ENCODE data around the gene KDM4B. TPM values are rescaled to one million over a fixed set of nuclear protein-coding genes. Genes with fewer than 3 reads are reported as not detected.

KDM4B gene
- total and polyA plus RNA-seq, 3 donors from 2014 or later = 33.3 to 72.7 (median 67.7) TPM

DNA sequence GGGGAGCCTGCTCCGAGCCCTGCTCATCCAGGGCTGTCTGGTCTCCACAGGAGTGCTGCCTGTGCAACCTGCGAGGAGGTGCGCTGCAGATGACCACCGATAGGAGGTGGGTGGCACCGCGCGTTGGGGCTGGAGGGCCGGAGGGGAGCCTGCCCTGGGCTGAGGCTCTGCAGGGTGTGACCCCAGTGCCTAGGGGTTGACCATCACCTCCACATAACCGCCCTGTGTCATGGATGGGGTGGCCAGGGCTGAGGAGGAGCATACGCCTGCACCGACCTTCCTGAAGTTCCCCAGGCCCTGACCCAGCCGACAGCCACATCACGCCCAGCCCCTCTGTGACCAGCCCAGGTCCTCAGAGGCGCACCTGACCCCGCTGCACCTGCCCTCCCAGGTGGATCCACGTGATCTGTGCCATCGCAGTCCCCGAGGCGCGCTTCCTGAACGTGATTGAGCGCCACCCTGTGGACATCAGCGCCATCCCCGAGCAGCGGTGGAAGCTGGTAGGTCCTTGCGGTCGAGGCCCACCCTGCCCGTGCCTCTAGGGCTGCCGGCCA, 168.7 kb downstream of the KDM4B start:
- DNase-seq = no peak
- Histone ChIP-seq H3K4me1 (peaks cover 12% of the 10 kb centered on the region), H3K9me3 (no peaks in the 10 kb centered on the region), H3K36me3 (ENCODE audit: low read depth, missing control alignments) (no peaks in the 10 kb centered on the region), H3K27ac (no peak overlapping the region), H3K27me3 (no peaks in the 10 kb centered on the region), H3K4me3 (no peak overlapping the region)
- intact Hi-C loops (cut with DNase I; ENCODE audit: low total_unique reads) = no loop called here
- TF ChIP-seq, protein P1, sequence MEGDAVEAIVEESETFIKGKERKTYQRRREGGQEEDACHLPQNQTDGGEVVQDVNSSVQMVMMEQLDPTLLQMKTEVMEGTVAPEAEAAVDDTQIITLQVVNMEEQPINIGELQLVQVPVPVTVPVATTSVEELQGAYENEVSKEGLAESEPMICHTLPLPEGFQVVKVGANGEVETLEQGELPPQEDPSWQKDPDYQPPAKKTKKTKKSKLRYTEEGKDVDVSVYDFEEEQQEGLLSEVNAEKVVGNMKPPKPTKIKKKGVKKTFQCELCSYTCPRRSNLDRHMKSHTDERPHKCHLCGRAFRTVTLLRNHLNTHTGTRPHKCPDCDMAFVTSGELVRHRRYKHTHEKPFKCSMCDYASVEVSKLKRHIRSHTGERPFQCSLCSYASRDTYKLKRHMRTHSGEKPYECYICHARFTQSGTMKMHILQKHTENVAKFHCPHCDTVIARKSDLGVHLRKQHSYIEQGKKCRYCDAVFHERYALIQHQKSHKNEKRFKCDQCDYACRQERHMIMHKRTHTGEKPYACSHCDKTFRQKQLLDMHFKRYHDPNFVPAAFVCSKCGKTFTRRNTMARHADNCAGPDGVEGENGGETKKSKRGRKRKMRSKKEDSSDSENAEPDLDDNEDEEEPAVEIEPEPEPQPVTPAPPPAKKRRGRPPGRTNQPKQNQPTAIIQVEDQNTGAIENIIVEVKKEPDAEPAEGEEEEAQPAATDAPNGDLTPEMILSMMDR (IDR thresholded peaks at IDR 0.05) = peak in 1 of 3 experiments; percentile 2
- no peak for TF ChIP-seq POLR2A (IDR thresholded peaks at IDR 0.05)
- 80 to 94% methylated on average over 7 to 27 of the region's 29 CpGs for WGBS, 2 donors

DNA sequence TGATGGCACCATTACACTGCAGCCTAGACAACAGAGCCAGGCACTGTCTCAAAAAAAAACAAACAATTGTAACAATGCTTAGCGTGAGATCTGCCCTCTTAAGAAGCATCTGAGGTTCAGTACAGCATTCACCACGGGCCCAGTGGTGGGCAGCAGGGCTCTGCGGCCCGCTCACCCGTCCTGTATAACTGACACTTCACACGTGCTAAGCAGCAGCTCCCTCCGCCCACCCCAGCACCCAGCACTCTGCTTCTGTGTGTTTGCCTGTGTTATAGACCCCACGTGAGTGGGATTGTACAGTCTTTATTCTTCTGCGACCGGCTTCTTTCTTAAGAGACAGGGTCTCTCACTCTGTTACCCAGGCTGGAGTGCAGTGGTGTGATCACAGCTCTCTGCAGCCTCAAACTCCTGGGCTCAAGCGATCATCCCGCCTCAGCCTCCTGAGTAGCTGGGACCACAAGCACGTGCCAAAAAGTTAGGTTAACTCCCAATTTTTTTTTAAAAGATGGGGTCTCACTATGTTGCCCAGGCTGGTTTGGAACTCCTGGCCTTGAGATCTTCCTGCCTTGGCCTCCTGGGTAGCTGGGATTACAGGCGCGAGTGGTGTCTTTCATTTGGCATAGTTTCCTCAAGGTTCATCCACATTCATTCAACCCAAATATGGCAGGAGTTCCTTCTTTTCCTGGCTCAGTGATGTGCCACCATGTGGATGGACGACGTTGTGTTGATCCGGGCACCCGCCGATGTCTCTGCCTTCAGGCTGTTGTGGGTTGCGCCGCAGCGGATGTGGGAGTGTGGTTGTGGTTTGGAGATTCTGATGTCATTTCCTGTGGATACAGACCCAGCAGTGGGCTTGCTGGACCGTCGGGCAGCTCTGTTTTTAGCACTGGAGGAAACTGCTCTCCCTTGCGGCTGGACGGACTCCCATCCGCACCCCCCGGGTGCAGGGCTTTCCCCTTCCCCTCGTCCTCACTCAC, 170.0 kb downstream of the KDM4B start:
- 90% methylated on average over 29 to 30 of the region's 30 CpGs for whole genome bisulfite sequencing, 2 donors
- H3K4me3 ChIP-seq = no peak overlapping the region
- no peaks in the 10 kb centered on the region for H3K36me3 ChIP-seq (ENCODE audit: low read depth, missing control alignments)
- H3K4me1 ChIP-seq = peaks cover 11% of the 10 kb centered on the region
- no peaks in the 10 kb centered on the region for H3K27me3 ChIP-seq
- no peak overlapping the region for H3K27ac ChIP-seq
- no peaks in the 10 kb centered on the region for H3K9me3 ChIP-seq
- no peak for TF ChIP-seq POLR2A (IDR thresholded peaks at IDR 0.05)
- TF ChIP-seq, protein P1 (IDR thresholded peaks at IDR 0.05) = no peak
- no peak for DNase-seq
- intact Hi-C loops (cut with DNase I; ENCODE audit: low total_unique reads) = no loop called here

DNA sequence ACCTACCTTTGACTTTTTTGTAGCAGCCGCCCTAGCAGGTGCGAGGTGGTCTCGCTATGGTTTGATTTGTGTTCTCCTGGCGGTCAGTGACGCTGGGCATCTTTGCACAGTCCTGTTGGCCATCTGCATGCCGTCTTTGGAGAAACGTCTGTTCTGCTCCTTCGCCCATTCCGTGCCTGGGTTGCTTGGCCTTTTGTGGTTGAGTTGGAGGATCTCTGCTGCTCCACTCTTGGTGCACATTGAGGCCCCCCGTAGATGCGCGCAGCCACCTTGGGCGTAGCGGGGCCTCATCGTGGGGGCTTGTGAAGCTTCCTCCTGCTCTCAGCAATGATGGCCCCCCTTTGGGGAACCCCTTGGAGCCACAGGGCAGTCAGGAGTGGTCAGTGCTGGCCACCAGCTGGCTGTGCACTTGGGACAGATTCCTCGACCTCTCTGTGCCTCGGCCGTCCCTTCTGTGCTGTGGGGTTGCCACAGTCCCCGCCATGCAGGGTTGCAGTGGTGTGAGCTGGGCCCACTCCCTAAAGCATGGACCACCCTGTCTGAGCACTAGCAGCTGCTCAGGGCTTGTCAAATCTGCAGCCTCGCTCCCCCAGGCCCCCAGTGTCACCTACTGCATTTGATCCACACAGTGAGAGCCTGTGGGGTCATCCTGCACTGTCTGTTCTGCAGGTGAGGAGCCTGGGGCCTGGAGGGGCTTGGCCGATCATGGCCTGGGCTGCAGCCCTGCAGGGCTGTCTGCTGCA, 170.8 kb downstream of the KDM4B start:
- H3K36me3 ChIP-seq (ENCODE audit: low read depth, missing control alignments) = no peaks in the 10 kb centered on the region

DNA sequence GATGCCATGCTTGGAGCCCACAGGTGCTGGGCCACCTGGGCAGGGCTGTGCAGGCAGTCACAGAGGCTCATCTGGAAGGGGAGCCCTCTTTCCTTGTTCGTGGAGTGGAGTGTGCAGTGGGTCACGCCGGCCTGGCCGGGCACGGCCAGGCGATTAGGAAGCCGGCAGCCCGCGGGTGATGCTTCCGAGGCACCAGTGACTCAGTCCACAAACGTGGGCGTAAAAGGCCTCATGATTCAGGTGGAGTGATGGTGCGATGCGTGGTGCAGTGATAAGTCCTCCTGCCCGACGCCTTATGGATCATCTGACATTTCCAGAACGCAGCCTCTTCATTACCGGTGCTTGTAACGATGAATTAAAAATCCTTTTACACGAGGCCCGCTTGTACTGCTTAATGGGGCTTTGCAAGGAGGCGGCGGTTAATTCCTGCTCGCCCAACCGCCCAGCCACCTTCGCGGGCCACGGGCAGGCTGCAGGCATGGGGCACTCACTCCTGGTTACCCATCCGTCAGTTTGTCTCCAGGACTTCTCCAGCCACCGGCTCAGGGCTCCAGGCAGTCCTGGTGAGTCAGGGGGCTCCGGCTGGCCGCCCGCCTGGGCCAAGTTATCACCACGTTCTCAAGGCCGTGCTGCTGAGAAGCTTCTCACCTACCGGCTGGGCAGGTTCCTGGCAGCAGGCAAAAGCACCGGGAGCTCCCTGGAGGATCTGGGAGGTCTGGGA, 172.4 kb downstream of the KDM4B start:
- Histone ChIP-seq H3K4me3 (no peak overlapping the region), H3K36me3 (ENCODE audit: low read depth, missing control alignments) (no peaks in the 10 kb centered on the region), H3K27ac (no peak overlapping the region), H3K4me1 (peaks cover 2% of the 10 kb centered on the region), H3K9me3 (no peaks in the 10 kb centered on the region), H3K27me3 (no peaks in the 10 kb centered on the region)
- intact Hi-C loops (cut with DNase I; ENCODE audit: low total_unique reads) = no loop called here
- TF ChIP-seq POLR2A (IDR thresholded peaks at IDR 0.05) = no peak
- TF ChIP-seq, protein P1 (IDR thresholded peaks at IDR 0.05) = no peak
- DNase-seq = no peak
- 83 to 88% methylated on average over 20 to 37 of the region's 37 CpGs for WGBS, 2 donors

More for the DNA sequence above, 170.8 kb downstream of the KDM4B start:
- H3K27ac ChIP-seq = no peak overlapping the region
- no peaks in the 10 kb centered on the region for H3K9me3 ChIP-seq
- 91 to 95% methylated on average over 10 to 21 of the region's 21 CpGs for WGBS, 2 donors
- peaks cover 11% of the 10 kb centered on the region for H3K4me1 ChIP-seq
- intact Hi-C loops (cut with DNase I; ENCODE audit: low total_unique reads) = no loop called here
- DNase-seq = no peak
- no peak for TF ChIP-seq POLR2A (IDR thresholded peaks at IDR 0.05)
- TF ChIP-seq, protein P1 (IDR thresholded peaks at IDR 0.05) = no peak
- no peak overlapping the region for H3K4me3 ChIP-seq
- H3K27me3 ChIP-seq = no peaks in the 10 kb centered on the region
